RWPE2 (cell line): ENCODE results near the gene CTR9.

Experiments used
- ATAC-seq: fragments of 200-7000 bp; cut with Tn5 transposase; 3 replicates; pipeline ENCODE4 v1.9.1; 2021; ENCODE audit warnings: low read depth
- DNase-seq: peaks from one replicate; pipeline ENCODE4 v3.0.0-alpha.2; 2020; ENCODE audit warnings: low spot score
- H3K27ac ChIP-seq: fragments of 450-650 bp; 2 replicates; pipeline ENCODE4 v1.5.1; 2017; ENCODE audit warnings: mild to moderate bottlenecking; ENCODE audit not compliant: poor library complexity, severe bottlenecking
- H3K27me3 ChIP-seq: fragments of 250-450 bp; sonication (Bioruptor Pico); 2 replicates; pipeline ENCODE4 v1.5.1; 2021; ENCODE audit warnings: mild to moderate bottlenecking, moderate library complexity; ENCODE audit not compliant: insufficient read depth, poor library complexity, severe bottlenecking
- H3K36me3 ChIP-seq: fragments of 250-450 bp; sonication (Bioruptor Pico); 2 replicates; pipeline ENCODE4 v1.5.1; 2020; ENCODE audit warnings: low read depth, mild to moderate bottlenecking, moderate library complexity
- H3K4me1 ChIP-seq: fragments of 250-450 bp; sonication (Bioruptor Pico); 2 replicates; pipeline ENCODE4 v1.5.1; 2021; ENCODE audit warnings: mild to moderate bottlenecking, moderate library complexity; ENCODE audit not compliant: insufficient read depth, poor library complexity, severe bottlenecking
- H3K4me3 ChIP-seq: fragments of 250-450 bp; sonication (Bioruptor Pico); 2 replicates; pipeline ENCODE4 v1.5.1; 2021; ENCODE audit warnings: mild to moderate bottlenecking, moderate library complexity; ENCODE audit not compliant: severe bottlenecking
- H3K9me3 ChIP-seq: fragments of 250-450 bp; sonication (Bioruptor Pico); 2 replicates; pipeline ENCODE4 v1.5.1; 2021; ENCODE audit warnings: mild to moderate bottlenecking, moderate library complexity; ENCODE audit not compliant: severe bottlenecking
- CTCF ChIP-seq: fragments of 450-650 bp; IDR thresholded peaks from one replicate; pipeline ENCODE4 v1.5.1; 2017; ENCODE audit warnings: mild to moderate bottlenecking, moderate library complexity; ENCODE audit not compliant: poor library complexity, severe bottlenecking

CTR9 gene

GRCh38 chr11:10763766-10764165 lies 12.7 kb downstream of the CTR9 start:
- ATAC-seq (no peak), DNase-seq (no peak)
- Histone ChIP-seq H3K9me3 (no peaks in the 10 kb centered on the region), H3K36me3 (peaks cover 84% of the 10 kb centered on the region), H3K27ac (no peak overlapping the region), H3K27me3 (no peaks in the 10 kb centered on the region), H3K4me3 (no peak overlapping the region), H3K4me1 (no peaks in the 10 kb centered on the region)
- TF ChIP-seq CTCF, result no peak

GRCh38 chr11:10764412-10764811 lies 13.4 kb downstream of the CTR9 start:
- no peaks in the 10 kb centered on the region for H3K4me1 ChIP-seq
- no peak for DNase-seq
- no peak overlapping the region for H3K27ac ChIP-seq
- TF ChIP-seq CTCF, result no peak
- H3K9me3 ChIP-seq, result no peaks in the 10 kb centered on the region
- no peak for ATAC-seq
- H3K4me3 ChIP-seq, result no peak overlapping the region
- no peaks in the 10 kb centered on the region for H3K27me3 ChIP-seq
- peaks cover 78% of the 10 kb centered on the region for H3K36me3 ChIP-seq

GRCh38 chr11:10770626-10771254 lies 19.7 kb downstream of the CTR9 start:
- Histone ChIP-seq H3K27me3 (no peaks in the 10 kb centered on the region), H3K27ac (no peak overlapping the region), H3K4me3 (no peak overlapping the region), H3K9me3 (no peaks in the 10 kb centered on the region), H3K36me3 (peaks cover 35% of the 10 kb centered on the region), H3K4me1 (no peaks in the 10 kb centered on the region)
- peak; percentile 89 for TF ChIP-seq CTCF
- ATAC-seq, result peak; percentile 50; the same call in 2 of the 3 replicates
- no peak for DNase-seq

- Histone ChIP-seq H3K27me3 (no peaks in the 10 kb centered on the region), H3K4me1 (no peaks in the 10 kb centered on the region), H3K36me3 (peaks cover 35% of the 10 kb centered on the region), H3K9me3 (no peaks in the 10 kb centered on the region), H3K4me3 (no peak overlapping the region), H3K27ac (no peak overlapping the region)
- no peak for DNase-seq
- TF ChIP-seq CTCF, result no peak
- ATAC-seq, result no peak
Measured at GRCh38 chr11:10771457-10771856, 20.4 kb downstream of the CTR9 start.

GRCh38 chr11:10774811-10775210 lies 23.8 kb downstream of the CTR9 start:
- peaks cover 57% of the 10 kb centered on the region for H3K36me3 ChIP-seq
- ATAC-seq (no peak), DNase-seq (no peak)
- H3K27me3 ChIP-seq, result no peaks in the 10 kb centered on the region
- no peak overlapping the region for H3K4me3 ChIP-seq
- TF ChIP-seq CTCF, result no peak
- H3K9me3 ChIP-seq, result no peaks in the 10 kb centered on the region
- no peak overlapping the region for H3K27ac ChIP-seq
- H3K4me1 ChIP-seq, result no peaks in the 10 kb centered on the region
